ENCODE results near the gene TOR3A.

TOR3A gene

GRCh38 chr1:179077396-179077795 lies 4.5 kb upstream of the TOR3A start:
- DNase-seq, result no peak

GRCh38 chr1:179079113-179079761 lies 2.6 kb upstream of the TOR3A start:
- DNase-seq, result peak; percentile 32 to 78

- DNase-seq, result peak in 1 of 2 donors; percentile 49
Measured at GRCh38 chr1:179080866-179081686, 794 bp upstream of the TOR3A start.

- DNase-seq, result peak in 1 of 2 donors; percentile 15
Measured at GRCh38 chr1:179082333-179082998, 596 bp downstream of the TOR3A start.

- no peak for DNase-seq
Measured at GRCh38 chr1:179082999-179083335, 1.1 kb downstream of the TOR3A start.

GRCh38 chr1:179083533-179083932 lies 1.7 kb downstream of the TOR3A start:
- no peak for DNase-seq

DNA sequence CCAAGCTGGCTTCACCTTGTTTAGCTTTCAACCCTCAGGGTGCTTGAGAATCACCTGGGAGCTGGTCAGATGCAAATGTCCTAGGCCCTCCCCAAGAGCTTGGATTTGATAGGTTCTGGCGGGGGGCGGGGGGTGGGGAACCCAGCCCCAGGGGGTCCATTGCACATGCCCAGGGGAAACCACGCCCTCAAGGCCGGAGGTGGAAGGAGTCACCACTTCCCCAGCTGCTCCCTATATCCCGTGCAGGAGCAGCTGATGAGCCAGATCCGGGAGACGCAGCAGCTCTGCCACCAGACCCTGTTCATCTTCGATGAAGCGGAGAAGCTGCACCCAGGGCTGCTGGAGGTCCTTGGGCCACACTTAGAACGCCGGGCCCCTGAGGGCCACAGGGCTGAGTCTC lies 5.8 kb downstream of the TOR3A start:
- DNase-seq, result no peak

DNA sequence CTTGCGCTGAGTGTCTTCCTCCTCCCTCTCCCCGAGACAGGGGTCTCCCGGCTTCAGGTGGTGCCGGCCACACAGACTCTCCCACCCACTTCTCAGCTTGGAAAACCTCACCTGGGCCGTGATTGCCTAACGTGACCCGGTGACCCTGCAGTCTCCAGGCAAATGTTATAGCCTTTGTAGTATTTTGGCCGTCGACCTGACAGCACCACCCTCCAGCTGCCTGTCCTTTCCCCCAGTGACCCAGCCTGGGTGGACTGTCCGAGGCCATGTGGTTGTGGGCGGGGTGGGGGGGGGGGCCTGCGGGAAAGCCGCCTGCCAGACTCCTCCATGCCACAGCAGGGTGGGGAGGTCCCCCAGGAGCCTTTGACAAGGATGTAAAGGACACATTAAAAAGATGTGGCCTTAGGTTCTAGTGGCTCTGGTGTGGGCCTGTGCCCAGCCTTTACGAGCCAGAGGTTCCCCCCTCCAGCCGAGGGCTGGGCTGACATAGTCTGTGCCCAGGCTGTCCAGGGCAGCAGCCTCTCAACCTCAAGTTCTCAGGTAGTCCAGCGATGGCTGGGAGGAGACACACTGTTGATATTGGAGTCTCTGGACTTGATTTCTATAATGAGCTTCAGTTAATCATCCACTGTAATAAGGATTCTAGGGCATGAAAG lies 8.1 kb downstream of the TOR3A start:
- no peak for DNase-seq

DNA sequence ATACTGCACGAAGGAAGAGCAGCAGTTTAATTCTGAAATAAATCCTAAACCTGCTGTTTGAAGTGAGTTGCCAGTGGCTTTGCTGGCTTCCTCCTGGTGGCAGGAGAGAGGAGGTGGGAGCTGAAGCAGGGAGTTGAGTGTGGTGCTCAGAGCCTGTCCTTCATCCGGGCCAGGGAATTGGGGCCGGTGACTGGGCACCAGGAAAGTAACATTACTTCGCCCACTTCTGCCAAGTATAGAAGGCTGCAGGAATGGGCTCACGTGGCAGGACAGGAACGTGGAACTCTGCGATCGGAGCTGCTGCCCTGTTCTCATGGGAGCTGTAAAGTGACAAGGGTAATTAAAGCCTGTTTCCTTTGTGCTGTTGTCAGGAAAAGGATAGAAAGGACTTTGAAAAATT lies 8.7 kb downstream of the TOR3A start:
- no peak for DNase-seq

DNA sequence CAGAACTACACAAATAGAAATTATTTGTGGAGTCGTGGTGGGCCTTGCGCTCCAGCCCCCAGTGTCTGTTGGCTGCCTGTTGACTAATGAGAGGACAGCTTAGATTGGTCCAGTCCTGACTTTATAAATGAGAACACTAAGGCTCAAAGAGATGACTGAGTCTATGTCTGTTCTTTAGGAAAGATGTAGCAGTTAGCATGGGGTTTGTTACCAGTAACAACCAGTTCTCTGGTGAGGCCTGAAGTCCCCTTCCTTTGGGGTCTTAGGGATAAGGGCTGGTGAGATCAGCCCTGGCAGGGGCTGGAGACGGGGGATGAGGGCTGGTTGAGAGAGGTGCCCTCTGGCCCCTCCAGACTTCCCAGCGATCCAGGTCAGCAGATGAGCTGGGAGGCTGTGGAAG lies 9.1 kb downstream of the TOR3A start:
- DNase-seq, result no peak

- DNase-seq, result no peak
Measured at GRCh38 chr1:179091691-179092165, 9.9 kb downstream of the TOR3A start.

- DNase-seq, result no peak
Measured at GRCh38 chr1:179092896-179093461, 11.1 kb downstream of the TOR3A start.

DNA sequence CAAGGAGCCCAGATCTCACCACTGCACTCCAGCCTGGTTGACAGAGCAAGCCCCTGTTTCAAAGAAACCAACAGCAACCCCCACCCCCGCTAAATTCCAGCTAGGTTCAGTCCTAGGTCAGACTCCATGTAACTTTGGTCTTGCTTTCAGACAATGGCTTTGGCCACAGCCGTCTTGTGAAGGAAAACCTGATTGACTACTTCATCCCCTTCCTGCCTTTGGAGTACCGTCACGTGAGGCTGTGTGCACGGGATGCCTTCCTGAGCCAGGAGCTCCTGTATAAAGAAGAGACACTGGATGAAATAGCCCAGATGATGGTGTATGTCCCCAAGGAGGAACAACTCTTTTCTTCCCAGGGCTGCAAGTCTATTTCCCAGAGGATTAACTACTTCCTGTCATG lies 12.9 kb downstream of the TOR3A start:
- no peak for DNase-seq

- DNase-seq, result no peak
Measured at GRCh38 chr1:179095377-179095776, 13.5 kb downstream of the TOR3A start.

DNA sequence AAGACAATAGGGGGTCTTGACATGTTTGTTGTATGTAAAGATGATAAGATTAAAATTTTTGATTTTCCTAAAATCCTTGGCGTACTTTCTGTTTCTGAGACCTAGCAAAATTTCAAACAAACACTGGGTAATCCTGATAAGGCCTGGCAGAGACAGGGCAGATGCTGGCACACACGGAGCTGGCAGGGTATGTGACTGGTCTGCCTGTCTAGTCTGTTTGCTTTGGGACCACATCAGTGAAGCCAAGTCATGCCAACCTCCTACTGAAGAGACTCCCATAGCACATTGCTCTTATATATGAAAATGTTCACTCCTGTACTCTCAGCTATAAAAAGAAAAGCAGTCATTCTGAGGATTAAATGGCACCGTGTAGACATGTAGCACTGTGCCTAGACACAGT lies 14.1 kb downstream of the TOR3A start:
- DNase-seq, result no peak

GRCh38 chr1:179099891-179100290 lies 18.0 kb downstream of the TOR3A start:
- no peak for DNase-seq

DNA sequence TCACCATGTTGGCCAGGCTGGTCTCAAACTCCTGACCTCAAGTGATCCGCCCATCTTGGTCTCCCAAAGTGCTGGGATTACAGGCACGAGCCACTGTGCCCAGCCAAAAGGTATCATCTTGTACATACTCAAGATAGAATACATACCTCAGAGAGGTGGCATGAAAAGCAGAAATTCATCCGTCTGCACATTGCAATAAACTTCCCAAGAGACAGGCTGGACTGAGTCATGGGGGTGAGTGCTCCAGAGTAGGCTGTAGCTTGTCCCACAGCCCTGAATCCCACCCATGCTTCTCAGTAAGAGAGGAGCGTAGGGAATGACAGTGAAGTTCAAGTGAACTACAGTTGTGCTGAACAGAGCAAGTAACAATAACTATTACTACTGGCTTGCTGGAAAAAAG lies 19.7 kb downstream of the TOR3A start:
- DNase-seq, result no peak

DNA sequence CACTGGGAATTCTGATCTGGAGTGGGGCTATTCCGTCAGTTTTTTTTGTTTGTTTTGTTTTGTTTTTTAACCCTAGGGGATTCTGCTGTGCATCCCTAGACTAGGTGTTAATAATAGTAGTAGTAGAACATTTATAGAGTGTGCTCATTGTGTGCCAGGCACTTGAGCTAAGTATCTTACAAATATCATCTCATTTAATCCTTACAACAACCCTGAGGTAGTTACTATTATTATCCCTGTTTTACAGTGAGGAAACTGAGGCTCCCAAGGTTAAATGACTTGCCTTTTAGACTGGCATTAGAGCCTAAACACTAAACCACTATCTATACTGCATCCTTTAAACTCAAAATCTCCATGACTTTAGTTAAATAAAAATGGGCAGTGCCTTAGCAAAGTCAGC lies 22.1 kb downstream of the TOR3A start:
- DNase-seq, result no peak

DNA sequence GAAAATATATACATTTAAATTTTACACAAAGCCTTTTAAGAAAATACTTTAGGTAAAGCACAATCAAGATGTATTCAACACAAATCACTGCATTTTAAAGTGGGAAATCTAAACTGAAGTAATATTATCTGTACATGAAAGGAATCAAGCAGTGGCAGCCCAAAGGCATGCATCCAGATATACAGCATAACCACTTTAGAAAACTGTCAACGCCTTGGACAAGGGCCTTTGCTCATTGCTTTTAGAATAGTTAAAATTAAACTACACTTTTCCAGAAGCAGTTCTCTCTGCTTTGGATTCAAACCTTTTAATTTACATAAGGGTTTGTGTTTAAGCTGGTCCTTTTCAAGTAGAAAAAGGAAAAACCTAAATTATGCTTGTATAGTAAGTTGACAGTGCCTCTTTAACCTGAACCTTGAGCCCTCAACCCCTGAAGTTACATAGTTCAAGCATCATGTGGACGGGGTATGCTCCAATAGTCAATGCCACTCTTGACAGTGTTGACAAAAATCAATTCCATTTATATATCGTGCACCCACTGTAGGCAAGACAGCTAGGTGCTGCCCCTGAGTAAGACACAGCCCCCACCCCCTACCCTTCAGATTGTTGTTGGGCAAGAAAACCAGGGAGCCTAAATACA lies 22.9 kb downstream of the TOR3A start:
- no peak for DNase-seq

DNA sequence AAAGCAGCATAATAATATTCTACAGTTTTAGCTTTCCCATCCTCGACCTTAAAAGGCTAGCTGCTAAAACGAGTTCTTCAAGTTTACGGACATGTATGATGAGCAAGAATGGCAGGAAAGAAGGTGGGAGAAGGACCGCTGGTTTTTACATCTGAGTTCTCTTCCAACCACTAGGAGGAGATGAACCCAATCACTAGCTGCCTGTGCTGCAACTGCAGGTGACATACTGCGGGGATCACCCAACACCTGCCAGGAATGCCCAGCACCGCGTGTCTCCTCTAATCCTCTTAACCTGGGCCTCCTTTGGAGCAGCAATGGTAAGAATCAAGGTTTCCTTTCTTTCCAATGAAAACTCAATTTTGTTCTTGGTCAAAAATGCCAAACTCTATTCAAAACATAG lies 23.5 kb downstream of the TOR3A start:
- no peak for DNase-seq

GRCh38 chr1:179107706-179108629 lies 26.1 kb downstream of the TOR3A start:
- no peak for DNase-seq

Measured in hippocampal formation (tissue), 2 donors.